GM21737 (cell line): ENCODE measurements around the gene KCNMA1.
"Not testable (repeated sequence)": the region's sequence is repeated elsewhere in the genome, so short reads cannot be mapped to it uniquely, and the experiment has no call there.

Experiments
- ATAC-seq: cut with Tn5 transposase; IDR thresholded peaks from one replicate; pipeline ENCODE4 v1.9.1; 2021; ENCODE audit warnings: mild to moderate bottlenecking, moderate library complexity; ENCODE audit not compliant: unreplicated experiment

Gene KCNMA1

GRCh38 chr10:77608281-77608680 lies 29.3 kb downstream of the KCNMA1 start:
- no peak for ATAC-seq

- no peak for ATAC-seq
These were observed 30.9 kb downstream of the KCNMA1 start for GRCh38 chr10:77606751-77607150.

GRCh38 chr10:77605466-77605865 lies 32.1 kb downstream of the KCNMA1 start:
- ATAC-seq = no peak

- ATAC-seq = no peak
These were observed 32.7 kb downstream of the KCNMA1 start for GRCh38 chr10:77604941-77605351.

GRCh38 chr10:77604063-77604462 lies 33.5 kb downstream of the KCNMA1 start:
- ATAC-seq = no peak

GRCh38 chr10:77603534-77603927 lies 34.1 kb downstream of the KCNMA1 start:
- ATAC-seq = no peak

GRCh38 chr10:77602913-77603533 lies 34.6 kb downstream of the KCNMA1 start:
- no peak for ATAC-seq

- no peak for ATAC-seq
These were observed 35.2 kb downstream of the KCNMA1 start for GRCh38 chr10:77602231-77602912.

- ATAC-seq = no peak
These were observed 36.1 kb downstream of the KCNMA1 start for GRCh38 chr10:77601488-77601887.

GRCh38 chr10:77600640-77601039 lies 37.0 kb downstream of the KCNMA1 start:
- no peak for ATAC-seq

- ATAC-seq = no peak
These were observed 38.0 kb downstream of the KCNMA1 start for GRCh38 chr10:77599651-77600050.

- ATAC-seq = no peak
These were observed 39.0 kb downstream of the KCNMA1 start for GRCh38 chr10:77598606-77599005.

GRCh38 chr10:77597560-77597959 lies 40.0 kb downstream of the KCNMA1 start:
- ATAC-seq = no peak

- no peak for ATAC-seq
These were observed 43.2 kb downstream of the KCNMA1 start for GRCh38 chr10:77594471-77594783.

GRCh38 chr10:77593771-77594470 lies 43.7 kb downstream of the KCNMA1 start:
- ATAC-seq = no peak

- ATAC-seq = no peak
These were observed 44.5 kb downstream of the KCNMA1 start for GRCh38 chr10:77592946-77593636.

- ATAC-seq = no peak
These were observed 45.1 kb downstream of the KCNMA1 start for GRCh38 chr10:77592510-77592909.

GRCh38 chr10:77591238-77591880 lies 46.2 kb downstream of the KCNMA1 start:
- ATAC-seq = no peak

GRCh38 chr10:77590344-77591237 lies 47.0 kb downstream of the KCNMA1 start:
- no peak for ATAC-seq

GRCh38 chr10:77589703-77590102 lies 47.9 kb downstream of the KCNMA1 start:
- ATAC-seq = not testable (repeated sequence)
